GM23338 (cell line): ENCODE results near the gene KCTD7.
"Not testable (repeated sequence)": the region's sequence is repeated elsewhere in the genome, so short reads cannot be mapped to it uniquely, and the experiment has no call there.

ENCODE experiments used
- EZH2 ChIP-seq: fragments of 200-600 bp; sonication (generic); IDR thresholded peaks from one replicate; pipeline ENCODE4 v1.8.0; 2017; ENCODE audit warnings: antibody characterized with exemption, mild to moderate bottlenecking, low read depth; ENCODE audit not compliant: unreplicated experiment
- EZH2phosphoT487 ChIP-seq: fragments of 200-600 bp; sonication (generic); IDR thresholded peaks from one replicate; pipeline ENCODE4 v1.8.1; 2018; ENCODE audit warnings: antibody characterized with exemption; ENCODE audit not compliant: unreplicated experiment
- NANOG ChIP-seq: IDR thresholded peaks from 2 replicates; pipeline ENCODE4 v1.6.1; 2016; ENCODE audit warnings: antibody characterized with exemption, borderline replicate concordance
- POLR2AphosphoS5 ChIP-seq: IDR thresholded peaks from 2 replicates; pipeline ENCODE4 v1.6.1; 2016; ENCODE audit warnings: antibody characterized with exemption, low read depth
- STAT1 ChIP-seq: IDR thresholded peaks from one replicate; pipeline ENCODE4 v1.6.1; 2016; ENCODE audit warnings: antibody characterized with exemption; ENCODE audit not compliant: unreplicated experiment
- TF ChIP-seq, protein P1 (sequence below), 2 experiments: fragments of 200-600 bp in 1 of 2; sonication (generic) in 1 of 2; conservative IDR thresholded peaks; 2 replicates each; pipeline versions ENCODE4 v1.5.1 to v1.6.1; 2016 to 2017; ENCODE audit warnings: antibody characterized with exemption in 2 of 2, low read depth in 2 of 2, mild to moderate bottlenecking in 2 of 2, moderate library complexity in 1 of 2
- TF ChIP-seq, protein P2 (sequence below): IDR thresholded peaks from one replicate; pipeline ENCODE4 v1.6.1; 2018; ENCODE audit warnings: antibody characterized with exemption; ENCODE audit not compliant: unreplicated experiment
- TF ChIP-seq, protein P3 (sequence below): IDR thresholded peaks from 2 replicates; pipeline ENCODE4 v1.6.1; 2016; ENCODE audit warnings: antibody characterized with exemption

DNA sequence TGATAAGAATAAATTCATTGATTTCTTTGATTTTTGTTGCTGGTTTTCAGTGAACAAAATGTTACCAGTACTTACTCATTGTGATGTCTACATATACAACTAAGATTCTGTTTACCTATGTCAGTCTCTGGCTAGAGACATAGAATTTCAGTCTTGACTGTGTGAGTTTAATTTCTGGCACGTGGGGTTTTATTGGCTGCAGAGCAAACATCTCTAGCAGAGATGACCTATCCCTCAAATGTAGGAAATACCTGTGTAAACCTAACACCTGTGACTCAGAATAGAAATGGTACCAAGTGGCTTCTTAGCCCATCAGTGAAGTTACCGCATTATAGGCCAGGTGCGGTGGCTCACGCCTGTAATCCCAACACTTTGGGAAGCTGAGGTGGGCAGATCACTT is 57.0 kb downstream of the KCTD7 start:
- TF ChIP-seq, protein P1, sequence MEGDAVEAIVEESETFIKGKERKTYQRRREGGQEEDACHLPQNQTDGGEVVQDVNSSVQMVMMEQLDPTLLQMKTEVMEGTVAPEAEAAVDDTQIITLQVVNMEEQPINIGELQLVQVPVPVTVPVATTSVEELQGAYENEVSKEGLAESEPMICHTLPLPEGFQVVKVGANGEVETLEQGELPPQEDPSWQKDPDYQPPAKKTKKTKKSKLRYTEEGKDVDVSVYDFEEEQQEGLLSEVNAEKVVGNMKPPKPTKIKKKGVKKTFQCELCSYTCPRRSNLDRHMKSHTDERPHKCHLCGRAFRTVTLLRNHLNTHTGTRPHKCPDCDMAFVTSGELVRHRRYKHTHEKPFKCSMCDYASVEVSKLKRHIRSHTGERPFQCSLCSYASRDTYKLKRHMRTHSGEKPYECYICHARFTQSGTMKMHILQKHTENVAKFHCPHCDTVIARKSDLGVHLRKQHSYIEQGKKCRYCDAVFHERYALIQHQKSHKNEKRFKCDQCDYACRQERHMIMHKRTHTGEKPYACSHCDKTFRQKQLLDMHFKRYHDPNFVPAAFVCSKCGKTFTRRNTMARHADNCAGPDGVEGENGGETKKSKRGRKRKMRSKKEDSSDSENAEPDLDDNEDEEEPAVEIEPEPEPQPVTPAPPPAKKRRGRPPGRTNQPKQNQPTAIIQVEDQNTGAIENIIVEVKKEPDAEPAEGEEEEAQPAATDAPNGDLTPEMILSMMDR (conservative IDR thresholded peaks at IDR 0.05; ENCODE audit: low read depth in 2 of 2): not testable (repeated sequence)
- TF ChIP-seq POLR2AphosphoS5, EZH2phosphoT487, EZH2, NANOG, STAT1: not testable (repeated sequence)
- TF ChIP-seq, protein P2, sequence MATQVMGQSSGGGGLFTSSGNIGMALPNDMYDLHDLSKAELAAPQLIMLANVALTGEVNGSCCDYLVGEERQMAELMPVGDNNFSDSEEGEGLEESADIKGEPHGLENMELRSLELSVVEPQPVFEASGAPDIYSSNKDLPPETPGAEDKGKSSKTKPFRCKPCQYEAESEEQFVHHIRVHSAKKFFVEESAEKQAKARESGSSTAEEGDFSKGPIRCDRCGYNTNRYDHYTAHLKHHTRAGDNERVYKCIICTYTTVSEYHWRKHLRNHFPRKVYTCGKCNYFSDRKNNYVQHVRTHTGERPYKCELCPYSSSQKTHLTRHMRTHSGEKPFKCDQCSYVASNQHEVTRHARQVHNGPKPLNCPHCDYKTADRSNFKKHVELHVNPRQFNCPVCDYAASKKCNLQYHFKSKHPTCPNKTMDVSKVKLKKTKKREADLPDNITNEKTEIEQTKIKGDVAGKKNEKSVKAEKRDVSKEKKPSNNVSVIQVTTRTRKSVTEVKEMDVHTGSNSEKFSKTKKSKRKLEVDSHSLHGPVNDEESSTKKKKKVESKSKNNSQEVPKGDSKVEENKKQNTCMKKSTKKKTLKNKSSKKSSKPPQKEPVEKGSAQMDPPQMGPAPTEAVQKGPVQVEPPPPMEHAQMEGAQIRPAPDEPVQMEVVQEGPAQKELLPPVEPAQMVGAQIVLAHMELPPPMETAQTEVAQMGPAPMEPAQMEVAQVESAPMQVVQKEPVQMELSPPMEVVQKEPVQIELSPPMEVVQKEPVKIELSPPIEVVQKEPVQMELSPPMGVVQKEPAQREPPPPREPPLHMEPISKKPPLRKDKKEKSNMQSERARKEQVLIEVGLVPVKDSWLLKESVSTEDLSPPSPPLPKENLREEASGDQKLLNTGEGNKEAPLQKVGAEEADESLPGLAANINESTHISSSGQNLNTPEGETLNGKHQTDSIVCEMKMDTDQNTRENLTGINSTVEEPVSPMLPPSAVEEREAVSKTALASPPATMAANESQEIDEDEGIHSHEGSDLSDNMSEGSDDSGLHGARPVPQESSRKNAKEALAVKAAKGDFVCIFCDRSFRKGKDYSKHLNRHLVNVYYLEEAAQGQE: not testable (repeated sequence)
- TF ChIP-seq, protein P3, sequence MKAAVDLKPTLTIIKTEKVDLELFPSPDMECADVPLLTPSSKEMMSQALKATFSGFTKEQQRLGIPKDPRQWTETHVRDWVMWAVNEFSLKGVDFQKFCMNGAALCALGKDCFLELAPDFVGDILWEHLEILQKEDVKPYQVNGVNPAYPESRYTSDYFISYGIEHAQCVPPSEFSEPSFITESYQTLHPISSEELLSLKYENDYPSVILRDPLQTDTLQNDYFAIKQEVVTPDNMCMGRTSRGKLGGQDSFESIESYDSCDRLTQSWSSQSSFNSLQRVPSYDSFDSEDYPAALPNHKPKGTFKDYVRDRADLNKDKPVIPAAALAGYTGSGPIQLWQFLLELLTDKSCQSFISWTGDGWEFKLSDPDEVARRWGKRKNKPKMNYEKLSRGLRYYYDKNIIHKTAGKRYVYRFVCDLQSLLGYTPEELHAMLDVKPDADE: not testable (repeated sequence)
